ENCODE results near the gene ITSN1. TPM values are rescaled to one million over a fixed set of nuclear protein-coding genes. Genes with fewer than 3 reads are reported as not detected.

ITSN1 gene
- total and polyA plus RNA-seq, 2 of the 13 experiments (the other 11 are each of a cell fraction or from before 2014, with no cell fraction given), result 26.1 to 33.8 TPM

DNA sequence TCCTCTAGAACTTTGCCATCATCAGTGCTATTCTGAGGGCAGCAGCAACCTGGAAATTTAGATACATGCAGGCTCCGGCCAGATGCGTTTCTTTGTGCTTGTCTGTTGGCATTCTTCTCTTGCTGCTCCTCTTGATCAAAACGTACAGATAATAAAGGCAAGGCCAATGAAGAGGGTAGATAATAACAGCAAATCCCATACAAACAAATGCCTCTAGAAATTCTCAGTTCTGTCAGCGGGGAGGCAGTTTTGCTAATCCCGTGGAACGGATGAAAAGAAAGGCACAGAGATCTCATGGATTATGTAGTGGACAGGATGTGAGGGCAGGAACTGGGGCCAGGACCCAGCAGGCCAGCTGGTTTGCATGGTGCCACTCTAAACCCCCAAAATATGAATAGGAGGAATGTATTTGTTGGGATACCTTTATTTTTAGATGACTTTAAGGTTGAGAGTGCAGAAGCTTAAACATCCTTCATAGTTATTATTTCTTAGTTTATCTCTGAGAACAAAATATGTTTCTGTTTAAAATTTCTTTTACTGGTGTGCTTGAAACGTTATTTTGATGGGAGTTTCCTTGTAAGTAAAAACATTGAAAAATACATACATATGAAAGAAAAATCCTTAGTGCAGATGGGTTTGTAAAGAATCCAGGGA is 1.5 kb downstream of the ITSN1 start:
- no peak for FAIRE-seq
- peaks cover 41% of the 10 kb centered on the region for H3K4me1 ChIP-seq (ENCODE audit: insufficient read depth, low read length)
- no peak for TF ChIP-seq PRMT3 (CRISPR knock-in tag; IDR thresholded peaks at IDR 0.05; ENCODE audit: borderline replicate concordance, low read depth)
- TF ChIP-seq XBP1 (CRISPR knock-in tag; IDR thresholded peaks at IDR 0.05), result no peak
- TF ChIP-seq ZNF136 (CRISPR knock-in tag; IDR thresholded peaks at IDR 0.05; ENCODE audit: low read depth), result no peak
- peak; percentile 43; the same call in 1 of the 2 replicates for TF ChIP-seq KDM5A (IDR thresholded peaks at IDR 0.05; ENCODE audit: borderline replicate concordance, low read length)
- peak; percentile 90 for TF ChIP-seq ZSCAN22 (CRISPR knock-in tag; IDR thresholded peaks at IDR 0.05)
- no peak for TF ChIP-seq MYC (CRISPR knock-in tag; IDR thresholded peaks at IDR 0.05; ENCODE audit: borderline replicate concordance)
- TF ChIP-seq, protein P1, sequence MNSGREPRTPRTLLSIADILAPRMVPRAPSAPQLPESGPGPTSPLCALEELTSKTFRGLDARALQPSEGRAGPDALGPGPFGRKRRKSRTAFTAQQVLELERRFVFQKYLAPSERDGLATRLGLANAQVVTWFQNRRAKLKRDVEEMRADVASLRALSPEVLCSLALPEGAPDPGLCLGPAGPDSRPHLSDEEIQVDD (CRISPR knock-in tag; IDR thresholded peaks at IDR 0.05; ENCODE audit: borderline replicate concordance), result no peak
- TF ChIP-seq ZBTB7A (CRISPR knock-in tag; IDR thresholded peaks at IDR 0.05), result no peak
- TF ChIP-seq, protein P2, sequence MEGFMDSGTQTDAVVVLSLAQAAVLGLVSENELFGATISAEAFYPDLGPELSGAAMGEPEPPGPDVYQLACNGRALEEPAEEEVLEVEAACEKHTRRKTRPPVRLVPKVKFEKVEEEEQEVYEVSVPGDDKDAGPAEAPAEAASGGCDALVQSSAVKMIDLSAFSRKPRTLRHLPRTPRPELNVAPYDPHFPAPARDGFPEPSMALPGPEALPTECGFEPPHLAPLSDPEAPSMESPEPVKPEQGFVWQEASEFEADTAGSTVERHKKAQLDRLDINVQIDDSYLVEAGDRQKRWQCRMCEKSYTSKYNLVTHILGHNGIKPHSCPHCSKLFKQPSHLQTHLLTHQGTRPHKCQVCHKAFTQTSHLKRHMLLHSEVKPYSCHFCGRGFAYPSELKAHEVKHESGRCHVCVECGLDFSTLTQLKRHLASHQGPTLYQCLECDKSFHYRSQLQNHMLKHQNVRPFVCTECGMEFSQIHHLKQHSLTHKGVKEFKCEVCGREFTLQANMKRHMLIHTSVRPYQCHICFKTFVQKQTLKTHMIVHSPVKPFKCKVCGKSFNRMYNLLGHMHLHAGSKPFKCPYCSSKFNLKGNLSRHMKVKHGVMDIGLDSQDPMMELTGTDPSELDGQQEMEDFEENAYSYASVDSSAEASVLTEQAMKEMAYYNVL (CRISPR knock-in tag; IDR thresholded peaks at IDR 0.05; ENCODE audit: borderline replicate concordance), result peak; percentile 44; the same call in 1 of the 2 replicates
- no peak for TF ChIP-seq SP4 (CRISPR knock-in tag; IDR thresholded peaks at IDR 0.05)
- no peak for TF ChIP-seq NBN (conservative IDR thresholded peaks at IDR 0.05)
- no peak for TF ChIP-seq CCAR2 (optimal IDR thresholded peaks at IDR 0.05; ENCODE audit: low read depth, low read length)
- peak; percentile 37; the same call in 1 of the 2 replicates for TF ChIP-seq DMAP1 (CRISPR knock-in tag; IDR thresholded peaks at IDR 0.05)
- TF ChIP-seq, protein P3, sequence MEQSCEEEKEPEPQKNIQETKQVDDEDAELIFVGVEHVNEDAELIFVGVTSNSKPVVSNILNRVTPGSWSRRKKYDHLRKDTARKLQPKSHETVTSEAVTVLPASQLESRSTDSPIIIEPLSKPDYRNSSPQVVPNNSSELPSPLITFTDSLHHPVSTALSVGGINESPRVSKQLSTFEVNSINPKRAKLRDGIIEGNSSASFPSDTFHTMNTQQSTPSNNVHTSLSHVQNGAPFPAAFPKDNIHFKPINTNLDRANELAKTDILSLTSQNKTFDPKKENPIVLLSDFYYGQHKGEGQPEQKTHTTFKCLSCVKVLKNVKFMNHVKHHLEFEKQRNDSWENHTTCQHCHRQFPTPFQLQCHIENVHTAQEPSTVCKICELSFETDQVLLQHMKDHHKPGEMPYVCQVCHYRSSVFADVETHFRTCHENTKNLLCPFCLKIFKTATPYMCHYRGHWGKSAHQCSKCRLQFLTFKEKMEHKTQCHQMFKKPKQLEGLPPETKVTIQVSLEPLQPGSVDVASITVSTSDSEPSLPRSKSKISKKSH (CRISPR knock-in tag; IDR thresholded peaks at IDR 0.05; ENCODE audit: borderline replicate concordance), result no peak
- TF ChIP-seq ARHGAP35 (CRISPR knock-in tag; IDR thresholded peaks at IDR 0.05; ENCODE audit: borderline replicate concordance), result no peak
- no peak for TF ChIP-seq ZNF563 (CRISPR knock-in tag; IDR thresholded peaks at IDR 0.05)
- TF ChIP-seq ZEB1 (IDR thresholded peaks at IDR 0.05; ENCODE audit: insufficient replicate concordance, low read depth), result no peak
- no peak for TF ChIP-seq ZNF781 (CRISPR knock-in tag; IDR thresholded peaks at IDR 0.05; ENCODE audit: borderline replicate concordance, not compliant biosample characterization)
- TF ChIP-seq, protein P4, sequence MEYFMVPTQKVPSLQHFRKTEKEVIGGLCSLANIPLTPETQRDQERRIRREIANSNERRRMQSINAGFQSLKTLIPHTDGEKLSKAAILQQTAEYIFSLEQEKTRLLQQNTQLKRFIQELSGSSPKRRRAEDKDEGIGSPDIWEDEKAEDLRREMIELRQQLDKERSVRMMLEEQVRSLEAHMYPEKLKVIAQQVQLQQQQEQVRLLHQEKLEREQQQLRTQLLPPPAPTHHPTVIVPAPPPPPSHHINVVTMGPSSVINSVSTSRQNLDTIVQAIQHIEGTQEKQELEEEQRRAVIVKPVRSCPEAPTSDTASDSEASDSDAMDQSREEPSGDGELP (IDR thresholded peaks at IDR 0.05; ENCODE audit: borderline replicate concordance, low read depth), result peak; percentile 15; the same call in 1 of the 2 replicates

More for the DNA sequence above, 1.5 kb downstream of the ITSN1 start:
- ChIA-PET CTCF (ENCODE audit: low intra/inter-chr PET ratio, low total read pairs) (no interaction called here), POLR2A (interaction anchor here (0.9 to 1.2 kb wide), 3 partner anchors 42 to 251 kb away, joined by 3 read pairs; partner anchors contain the start of gene SON)
- no peaks in the 10 kb centered on the region; a peak in 1 of 5 replicates for H3K27me3 ChIP-seq (ENCODE audit: control insufficient read depth in 1 of 2, insufficient read depth in 2 of 2, low read length in 2 of 2)
- no peaks in the 10 kb centered on the region for H3K36me3 ChIP-seq (replicated peaks in 1 of 2; ENCODE audit: control insufficient read depth in 1 of 2, insufficient read depth in 2 of 2, low read length in 2 of 2)
- H3K79me2 ChIP-seq (ENCODE audit: insufficient read depth, low read length), result peaks cover 68% of the 10 kb centered on the region
- ATAC-seq, result no peak
- H3K9me3 ChIP-seq (ENCODE audit: low read length), result no peaks in the 10 kb centered on the region
- no peaks in the 10 kb centered on the region for H4K20me1 ChIP-seq (ENCODE audit: insufficient read depth, low read length)
- peak overlapping the region; percentile 60 for H3K27ac ChIP-seq (ENCODE audit: extremely low read length, insufficient read depth, low read length)
- in situ Hi-C loops (cut with HindIII; ENCODE audit: extremely low pct_ligation_motif_present, low pct_unique_long_range_greater_than_20kb) (no loop called here), intact Hi-C loops (cut with micrococcal nuclease; ENCODE audit: unreplicated experiment) (loop anchor here (2.0 to 10.0 kb wide), 3 partner anchors 41 to 251 kb away; no protein-coding TSS in a partner anchor)
- TSS peak; percentile 52 for BruUV-seq (replicated peaks)
- peak overlapping the region; percentile 76 for H3K9ac ChIP-seq (ENCODE audit: insufficient read depth, low read depth, low read length)
- H2AFZ ChIP-seq (ENCODE audit: low read length), result no peak overlapping the region
- peak overlapping the region; percentile 65 for H3K4me2 ChIP-seq (ENCODE audit: low read depth, low read length)
- WGBS (ENCODE audit: low lambda C conversion rate), result 0% methylated on average over 7 of the region's 7 CpGs
- peak overlapping the region; percentile 81 to 95 (median 85) for H3K4me3 ChIP-seq (replicated peaks in 1 of 3; ENCODE audit: insufficient read depth in 1 of 3, low read depth in 2 of 3, low read length in 3 of 3)
- DNase-seq (ENCODE audit: low spot score), result peak; percentile 26
